HG03342 (cell line): ENCODE measurements around the gene PCGF2.
A peak's percentile ranks its signal among the peaks of the same experiment; 100 is the strongest.
"Not testable (repeated sequence)": the region's sequence is repeated elsewhere in the genome, so short reads cannot be mapped to it uniquely, and the experiment has no call there.

ENCODE experiments used
- ATAC-seq: cut with Tn5 transposase; IDR thresholded peaks from one replicate; pipeline ENCODE4 v1.9.1; 2021; ENCODE audit warnings: mild to moderate bottlenecking, moderate library complexity; ENCODE audit not compliant: unreplicated experiment

Gene PCGF2

DNA sequence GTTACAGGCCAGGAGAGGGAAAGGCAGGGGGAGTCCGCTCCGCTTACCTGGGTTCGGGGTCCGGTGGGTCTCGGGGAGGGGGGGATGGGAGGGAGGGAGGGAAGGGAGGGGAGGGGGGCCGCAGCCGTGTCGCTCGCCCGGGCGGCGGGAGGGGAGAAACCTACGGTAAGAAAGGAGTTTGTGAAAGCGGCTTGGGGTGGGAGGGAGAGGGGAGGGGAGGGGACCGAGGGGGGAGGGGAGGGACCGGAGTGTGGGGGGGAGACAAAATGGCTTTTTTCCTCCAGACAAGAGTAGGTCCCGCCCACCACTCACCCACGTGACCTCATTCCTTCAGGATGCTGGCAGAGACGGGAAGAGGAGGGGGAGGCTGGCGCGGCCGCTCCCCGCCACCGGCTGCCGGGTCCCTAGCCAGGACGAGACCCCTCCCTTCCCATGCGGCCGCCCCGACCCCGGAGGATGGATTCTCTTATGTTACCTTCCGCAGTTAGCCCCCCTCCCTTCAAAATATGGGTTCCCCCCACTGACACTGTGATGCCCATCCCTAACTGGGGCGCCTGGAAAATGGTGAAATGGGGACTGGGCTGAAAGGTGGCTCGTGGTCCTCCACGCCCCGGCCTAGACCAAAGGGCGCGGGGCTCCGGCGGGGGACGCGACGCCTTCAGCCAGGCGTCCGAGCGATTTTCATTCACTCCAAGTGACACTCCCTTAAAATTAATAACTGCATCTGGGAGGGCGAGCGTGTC is at the start of gene PCGF2:
Gene PCGF2 (minus strand): TSS at position 188 of the 743 bp plus-strand sequence. CDS start 7,934 bp downstream, outside the sequence.
- no peak for ATAC-seq

DNA sequence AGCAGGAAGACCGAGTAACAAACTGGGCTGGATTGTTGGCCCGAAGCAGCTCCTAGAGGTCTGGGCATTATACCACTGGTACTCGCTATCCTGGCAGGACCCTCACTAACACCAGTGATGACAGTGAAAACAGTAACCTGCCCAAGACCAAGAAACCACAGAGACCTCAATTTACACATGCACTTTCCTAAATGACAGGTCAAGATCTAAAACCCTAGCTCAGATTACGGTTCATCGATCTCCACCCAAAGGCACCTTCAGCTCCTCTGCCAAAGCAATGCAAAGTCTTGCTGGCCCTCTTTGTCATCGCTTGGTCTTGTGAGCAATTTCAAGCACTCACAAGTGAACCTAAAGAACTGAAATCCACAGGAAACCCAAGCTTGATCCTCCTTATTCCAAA is 49.7 kb upstream of the PCGF2 start:
- no peak for ATAC-seq

GRCh38 chr17:38797158-38797490 is 49.0 kb upstream of the PCGF2 start:
- no peak for ATAC-seq

GRCh38 chr17:38796451-38797157 is 48.5 kb upstream of the PCGF2 start:
- ATAC-seq: no peak

DNA sequence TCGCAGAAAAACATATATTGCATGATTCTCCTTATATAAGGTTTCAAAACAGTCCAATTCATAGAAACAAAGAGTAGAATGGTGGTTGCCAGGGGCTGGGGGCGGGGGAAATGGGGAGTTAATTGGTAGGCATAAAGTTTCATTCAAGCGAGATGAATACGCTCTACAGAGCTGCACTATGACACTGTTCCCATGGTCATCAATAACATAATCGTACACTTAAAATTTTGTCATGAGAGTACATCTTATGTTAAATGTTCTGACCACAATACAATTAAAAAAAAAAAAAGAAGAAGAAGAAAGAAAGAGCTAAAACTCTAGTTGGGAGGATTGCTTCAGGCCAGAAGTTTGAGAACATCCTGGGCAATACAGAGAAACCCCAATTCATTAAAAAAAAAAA is 46.1 kb upstream of the PCGF2 start:
- ATAC-seq: no peak

GRCh38 chr17:38791162-38791561 is 43.0 kb upstream of the PCGF2 start:
- ATAC-seq: no peak

GRCh38 chr17:38790148-38790707 is 42.1 kb upstream of the PCGF2 start:
- not testable (repeated sequence) for ATAC-seq

- no peak for ATAC-seq
Observed at GRCh38 chr17:38789185-38789584, 41.0 kb upstream of the PCGF2 start.

GRCh38 chr17:38787999-38788398 is 39.9 kb upstream of the PCGF2 start:
- not testable (repeated sequence) for ATAC-seq

- ATAC-seq: no peak
Observed at GRCh38 chr17:38786372-38786771, 38.2 kb upstream of the PCGF2 start.

DNA sequence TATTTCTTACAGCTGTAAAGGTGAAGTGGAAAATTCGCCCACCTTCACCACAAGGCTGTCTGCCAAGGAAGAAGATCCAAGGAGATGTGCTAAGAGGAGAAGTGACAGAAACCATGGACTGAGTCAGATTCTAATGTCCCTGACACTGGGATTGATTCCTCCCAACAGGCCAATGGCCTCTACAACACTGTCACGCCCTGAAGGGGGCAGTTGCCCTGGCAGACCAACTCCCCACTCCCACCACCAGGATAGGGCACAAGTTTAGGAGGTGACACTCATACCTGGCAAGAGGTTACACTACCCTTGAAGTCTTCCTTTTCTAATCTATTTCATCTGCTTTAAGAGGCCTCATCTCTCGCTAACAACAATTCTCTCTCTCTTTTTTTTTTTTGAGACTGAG is 35.1 kb upstream of the PCGF2 start:
- ATAC-seq: no peak

GRCh38 chr17:38779965-38780752 is 32.0 kb upstream of the PCGF2 start:
- ATAC-seq: no peak

GRCh38 chr17:38777641-38778250 is 29.6 kb upstream of the PCGF2 start:
- ATAC-seq: no peak

GRCh38 chr17:38773258-38773657 is 25.1 kb upstream of the PCGF2 start:
- no peak for ATAC-seq

DNA sequence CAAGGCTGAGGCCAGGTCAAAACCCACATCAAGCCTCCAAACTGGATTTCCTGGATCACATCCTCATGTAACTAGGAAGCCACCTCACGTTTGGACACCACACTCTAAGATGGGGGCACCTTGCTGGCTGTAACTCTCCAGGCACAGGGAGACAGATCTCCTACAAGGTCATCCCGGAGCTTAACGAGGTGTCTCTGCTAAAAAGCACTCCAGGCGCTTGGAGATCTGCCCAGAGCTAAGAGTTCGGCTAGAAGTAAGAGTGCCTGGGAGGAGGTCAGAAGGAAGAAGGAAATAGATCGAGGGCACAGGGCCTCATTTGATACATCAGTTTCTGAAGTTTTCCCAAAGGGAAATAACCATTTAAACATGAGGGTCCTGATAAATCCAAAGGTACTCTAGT is 20.3 kb upstream of the PCGF2 start:
- ATAC-seq: no peak

DNA sequence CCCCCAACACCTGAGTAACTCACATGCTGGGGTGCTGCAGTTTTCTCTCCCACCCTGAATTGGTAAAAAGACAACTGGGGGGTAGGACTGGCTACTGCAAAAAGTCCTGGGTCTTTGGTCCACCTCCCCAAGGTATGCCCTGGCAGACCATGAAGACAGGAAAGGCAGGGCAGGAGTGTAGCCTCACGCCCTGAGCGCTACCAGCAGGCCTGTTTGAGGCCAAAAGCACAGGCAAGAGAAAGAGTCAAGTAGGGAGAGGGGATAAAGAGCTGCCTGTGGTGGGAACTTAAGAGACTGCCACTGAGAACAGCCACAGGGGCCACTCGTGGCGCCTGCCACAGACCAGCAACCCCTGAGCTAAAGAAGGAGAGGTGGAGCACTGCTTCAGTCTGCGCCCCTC is 18.2 kb upstream of the PCGF2 start:
- ATAC-seq: no peak

DNA sequence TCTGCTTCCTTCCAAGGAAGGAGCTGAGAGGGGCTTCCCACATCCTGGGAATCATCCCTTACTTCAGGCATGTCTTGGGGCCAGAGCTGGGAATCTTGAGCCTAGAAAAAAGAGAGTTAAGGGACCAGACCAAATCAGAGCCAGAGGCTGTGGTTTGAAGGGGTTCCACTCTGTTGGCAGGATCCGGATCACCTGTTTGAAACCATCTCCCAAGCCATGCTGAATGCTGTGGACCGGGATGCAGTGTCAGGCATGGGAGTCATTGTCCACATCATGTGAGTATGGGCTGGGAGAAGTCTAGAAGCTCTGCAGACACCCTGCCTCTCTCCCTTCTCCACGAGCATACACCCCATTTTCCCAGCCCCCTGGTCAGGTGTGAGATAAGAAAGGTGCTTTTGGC is 14.1 kb upstream of the PCGF2 start:
- ATAC-seq: no peak

DNA sequence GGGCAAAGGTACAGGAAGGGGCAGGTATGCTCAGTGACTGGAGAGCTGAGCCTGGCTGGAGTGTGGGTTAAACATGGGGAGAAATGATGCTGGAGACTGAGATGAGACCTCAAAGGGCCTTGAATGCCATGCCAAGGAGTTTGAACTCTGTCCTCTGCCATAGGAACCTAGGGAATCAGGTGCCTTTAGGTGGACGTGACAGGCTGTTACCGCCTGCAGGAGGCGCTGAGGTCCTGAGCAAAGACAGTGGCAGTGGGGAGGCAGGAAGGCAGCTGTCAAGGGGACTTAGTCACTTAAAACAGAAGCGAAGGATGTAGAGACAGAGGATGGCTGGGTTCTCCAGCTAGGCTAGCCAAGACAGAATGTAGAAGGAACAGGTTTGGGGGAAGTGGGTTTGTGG is 13.5 kb upstream of the PCGF2 start:
- ATAC-seq: no peak

- ATAC-seq: no peak
Observed at GRCh38 chr17:38753071-38753506, 5.0 kb upstream of the PCGF2 start.

GRCh38 chr17:38752308-38753070 is 4.4 kb upstream of the PCGF2 start, which contains the start of gene PSMB3:
TSS of gene PSMB3 (plus strand) at chr17:38752741. CDS start at chr17:38752827, 86 bp downstream.
- peak; percentile 74 for ATAC-seq
